Measurements from ENCODE around the gene TP53RK. TPM values are rescaled to one million over a fixed set of nuclear protein-coding genes. Genes with fewer than 3 reads are reported as not detected.

TP53RK gene
- total RNA-seq, 1 donor from 2014 or later = 6.0 TPM

GRCh38 chr20:46663531-46663930, 25.7 kb downstream of the TP53RK start:
- no peaks in the 10 kb centered on the region for H3K27me3 ChIP-seq (ENCODE audit: low read depth)
- H3K9me3 ChIP-seq (replicated peaks) = peaks cover 9% of the 10 kb centered on the region
- H3K4me1 ChIP-seq = no peaks in the 10 kb centered on the region
- H3K36me3 ChIP-seq = no peaks in the 10 kb centered on the region
- no peak for DNase-seq
- H3K4me3 ChIP-seq = no peak overlapping the region
- no peak for TF ChIP-seq CTCF (IDR thresholded peaks at IDR 0.05; ENCODE audit: borderline replicate concordance)
- H3K27ac ChIP-seq (replicated peaks) = no peak overlapping the region
- intact Hi-C loops (cut with micrococcal nuclease) = no loop called here

GRCh38 chr20:46661659-46662058, 27.6 kb downstream of the TP53RK start:
- Histone ChIP-seq H3K4me1 (no peaks in the 10 kb centered on the region), H3K36me3 (no peaks in the 10 kb centered on the region), H3K27ac (replicated peaks) (no peak overlapping the region), H3K9me3 (replicated peaks) (peaks cover 9% of the 10 kb centered on the region), H3K27me3 (ENCODE audit: low read depth) (no peaks in the 10 kb centered on the region), H3K4me3 (no peak overlapping the region)
- no peak for TF ChIP-seq CTCF (IDR thresholded peaks at IDR 0.05; ENCODE audit: borderline replicate concordance)
- DNase-seq = no peak
- intact Hi-C loops (cut with micrococcal nuclease) = no loop called here

- no peak for DNase-seq
- intact Hi-C loops (cut with micrococcal nuclease) = no loop called here
- H3K27me3 ChIP-seq (ENCODE audit: low read depth) = no peaks in the 10 kb centered on the region
- peaks cover 9% of the 10 kb centered on the region for H3K9me3 ChIP-seq (replicated peaks)
- no peak overlapping the region for H3K4me3 ChIP-seq
- H3K27ac ChIP-seq (replicated peaks) = no peak overlapping the region
- H3K36me3 ChIP-seq = no peaks in the 10 kb centered on the region
- H3K4me1 ChIP-seq = no peaks in the 10 kb centered on the region
- no peak for TF ChIP-seq CTCF (IDR thresholded peaks at IDR 0.05; ENCODE audit: borderline replicate concordance)
These were observed 28.8 kb downstream of the TP53RK start for GRCh38 chr20:46660487-46660886.

- no peak overlapping the region for H3K4me3 ChIP-seq
- H3K9me3 ChIP-seq (replicated peaks) = peaks cover 9% of the 10 kb centered on the region
- TF ChIP-seq CTCF (IDR thresholded peaks at IDR 0.05; ENCODE audit: borderline replicate concordance) = no peak
- intact Hi-C loops (cut with micrococcal nuclease) = no loop called here
- peaks cover 25% of the 10 kb centered on the region for H3K27me3 ChIP-seq (ENCODE audit: low read depth)
- no peak overlapping the region for H3K27ac ChIP-seq (replicated peaks)
- DNase-seq = no peak
- no peaks in the 10 kb centered on the region for H3K36me3 ChIP-seq
- H3K4me1 ChIP-seq = no peaks in the 10 kb centered on the region
These were observed 31.6 kb downstream of the TP53RK start for GRCh38 chr20:46657618-46658017.

- Histone ChIP-seq H3K36me3 (no peaks in the 10 kb centered on the region), H3K4me1 (no peaks in the 10 kb centered on the region), H3K4me3 (no peak overlapping the region), H3K27ac (replicated peaks) (no peak overlapping the region), H3K9me3 (replicated peaks) (peaks cover 9% of the 10 kb centered on the region), H3K27me3 (ENCODE audit: low read depth) (peaks cover 30% of the 10 kb centered on the region)
- DNase-seq = no peak
- intact Hi-C loops (cut with micrococcal nuclease) = no loop called here
- TF ChIP-seq CTCF (IDR thresholded peaks at IDR 0.05; ENCODE audit: borderline replicate concordance) = no peak
These were observed 32.1 kb downstream of the TP53RK start for GRCh38 chr20:46657137-46657536.

GRCh38 chr20:46652699-46653098, 36.5 kb downstream of the TP53RK start:
- no peaks in the 10 kb centered on the region for H3K9me3 ChIP-seq (replicated peaks)
- peaks cover 56% of the 10 kb centered on the region for H3K27me3 ChIP-seq (ENCODE audit: low read depth)
- H3K4me3 ChIP-seq = no peak overlapping the region
- DNase-seq = no peak
- H3K27ac ChIP-seq (replicated peaks) = no peak overlapping the region
- no peak for TF ChIP-seq CTCF (IDR thresholded peaks at IDR 0.05; ENCODE audit: borderline replicate concordance)
- no peaks in the 10 kb centered on the region for H3K36me3 ChIP-seq
- intact Hi-C loops (cut with micrococcal nuclease) = no loop called here
- peaks cover 6% of the 10 kb centered on the region for H3K4me1 ChIP-seq

Measured in left ventricle myocardium inferior (tissue), 1 donor.